ENCODE measurements around the gene PITPNB. TPM values are rescaled to one million over a fixed set of nuclear protein-coding genes. Genes with fewer than 3 reads are reported as not detected.

Gene PITPNB
- total RNA-seq, 1 donor from 2014 or later, result 72.5 TPM

GRCh38 chr22:27833803-27834202 lies 85.3 kb downstream of the PITPNB start:
- Mint-ChIP-seq H3K4me1 (ENCODE audit: unreplicated experiment) (peaks cover 2% of the 10 kb centered on the region), H3K36me3 (ENCODE audit: low read depth, unreplicated experiment) (peaks cover 5% of the 10 kb centered on the region), H3K27ac (ENCODE audit: unreplicated experiment) (no peak overlapping the region), H3K27me3 (ENCODE audit: unreplicated experiment) (peaks cover 2% of the 10 kb centered on the region), H3K4me3 (ENCODE audit: unreplicated experiment) (no peak overlapping the region), H3K9me3 (ENCODE audit: unreplicated experiment) (peaks cover 5% of the 10 kb centered on the region)
- no peak for DNase-seq (ENCODE audit: low spot score)
- no peak for TF ChIP-seq CTCF (IDR thresholded peaks at IDR 0.05; ENCODE audit: unreplicated experiment)

- peaks cover 2% of the 10 kb centered on the region for H3K27me3 Mint-ChIP-seq (ENCODE audit: unreplicated experiment)
- peaks cover 3% of the 10 kb centered on the region for H3K9me3 Mint-ChIP-seq (ENCODE audit: unreplicated experiment)
- no peak overlapping the region for H3K27ac Mint-ChIP-seq (ENCODE audit: unreplicated experiment)
- peaks cover 2% of the 10 kb centered on the region for H3K36me3 Mint-ChIP-seq (ENCODE audit: low read depth, unreplicated experiment)
- no peak overlapping the region for H3K4me3 Mint-ChIP-seq (ENCODE audit: unreplicated experiment)
- peaks cover 5% of the 10 kb centered on the region for H3K4me1 Mint-ChIP-seq (ENCODE audit: unreplicated experiment)
- no peak for TF ChIP-seq CTCF (IDR thresholded peaks at IDR 0.05; ENCODE audit: unreplicated experiment)
- DNase-seq (ENCODE audit: low spot score), result no peak
Observed at GRCh38 chr22:27832606-27833005, 86.5 kb downstream of the PITPNB start.

GRCh38 chr22:27829620-27830019 lies 89.4 kb downstream of the PITPNB start:
- H3K9me3 Mint-ChIP-seq (ENCODE audit: unreplicated experiment), result no peaks in the 10 kb centered on the region
- peaks cover 8% of the 10 kb centered on the region for H3K4me1 Mint-ChIP-seq (ENCODE audit: unreplicated experiment)
- peaks cover 4% of the 10 kb centered on the region for H3K27me3 Mint-ChIP-seq (ENCODE audit: unreplicated experiment)
- TF ChIP-seq CTCF (IDR thresholded peaks at IDR 0.05; ENCODE audit: unreplicated experiment), result no peak
- no peaks in the 10 kb centered on the region for H3K36me3 Mint-ChIP-seq (ENCODE audit: low read depth, unreplicated experiment)
- no peak overlapping the region for H3K27ac Mint-ChIP-seq (ENCODE audit: unreplicated experiment)
- no peak overlapping the region for H3K4me3 Mint-ChIP-seq (ENCODE audit: unreplicated experiment)
- DNase-seq (ENCODE audit: low spot score), result no peak

GRCh38 chr22:27827604-27828587 lies 91.2 kb downstream of the PITPNB start:
- H3K9me3 Mint-ChIP-seq (ENCODE audit: unreplicated experiment), result no peaks in the 10 kb centered on the region
- H3K36me3 Mint-ChIP-seq (ENCODE audit: low read depth, unreplicated experiment), result no peaks in the 10 kb centered on the region
- no peak overlapping the region for H3K4me3 Mint-ChIP-seq (ENCODE audit: unreplicated experiment)
- no peak overlapping the region for H3K27ac Mint-ChIP-seq (ENCODE audit: unreplicated experiment)
- H3K27me3 Mint-ChIP-seq (ENCODE audit: unreplicated experiment), result peaks cover 4% of the 10 kb centered on the region
- TF ChIP-seq CTCF (IDR thresholded peaks at IDR 0.05; ENCODE audit: unreplicated experiment), result no peak
- H3K4me1 Mint-ChIP-seq (ENCODE audit: unreplicated experiment), result peaks cover 8% of the 10 kb centered on the region
- no peak for DNase-seq (ENCODE audit: low spot score)

GRCh38 chr22:27825174-27825573 lies 93.9 kb downstream of the PITPNB start:
- TF ChIP-seq CTCF (IDR thresholded peaks at IDR 0.05; ENCODE audit: unreplicated experiment), result peak; percentile 54
- DNase-seq (ENCODE audit: low spot score), result no peak
- peaks cover 4% of the 10 kb centered on the region for H3K27me3 Mint-ChIP-seq (ENCODE audit: unreplicated experiment)
- H3K27ac Mint-ChIP-seq (ENCODE audit: unreplicated experiment), result no peak overlapping the region
- H3K4me1 Mint-ChIP-seq (ENCODE audit: unreplicated experiment), result peaks cover 8% of the 10 kb centered on the region
- H3K36me3 Mint-ChIP-seq (ENCODE audit: low read depth, unreplicated experiment), result no peaks in the 10 kb centered on the region
- no peak overlapping the region for H3K4me3 Mint-ChIP-seq (ENCODE audit: unreplicated experiment)
- no peaks in the 10 kb centered on the region for H3K9me3 Mint-ChIP-seq (ENCODE audit: unreplicated experiment)

All from endothelial cell (in vitro differentiated cells).